NB4 (cell line): Measurements from ENCODE around the gene FKBP15.

Experiments
- DNase-seq: peaks from one replicate; pipeline ENCODE4 v3.0.0; 2010; ENCODE audit warnings: low read depth
- H3K4me3 ChIP-seq: one replicate; pipeline ENCODE4 v1.5.1; 2011; ENCODE audit warnings: mild to moderate bottlenecking, low read depth, low read length, moderate library complexity
- MYC ChIP-seq: IDR thresholded peaks from 2 replicates; pipeline ENCODE4 v1.6.1; 2011; ENCODE audit warnings: low read depth, low read length
- POLR2A ChIP-seq: IDR thresholded peaks from 2 replicates; pipeline ENCODE4 v1.6.1; 2011; ENCODE audit warnings: mild to moderate bottlenecking; ENCODE audit not compliant: insufficient read length; ENCODE audit errors: extremely low read depth
- TF ChIP-seq, protein P1 (sequence below): IDR thresholded peaks from 2 replicates; pipeline ENCODE4 v1.6.1; 2011; ENCODE audit warnings: low read depth, low read length
- TF ChIP-seq, protein P2 (sequence below): IDR thresholded peaks from one replicate; pipeline ENCODE4 v1.5.1; 2012; ENCODE audit warnings: low read depth, low read length

The FKBP15 gene, protein sequence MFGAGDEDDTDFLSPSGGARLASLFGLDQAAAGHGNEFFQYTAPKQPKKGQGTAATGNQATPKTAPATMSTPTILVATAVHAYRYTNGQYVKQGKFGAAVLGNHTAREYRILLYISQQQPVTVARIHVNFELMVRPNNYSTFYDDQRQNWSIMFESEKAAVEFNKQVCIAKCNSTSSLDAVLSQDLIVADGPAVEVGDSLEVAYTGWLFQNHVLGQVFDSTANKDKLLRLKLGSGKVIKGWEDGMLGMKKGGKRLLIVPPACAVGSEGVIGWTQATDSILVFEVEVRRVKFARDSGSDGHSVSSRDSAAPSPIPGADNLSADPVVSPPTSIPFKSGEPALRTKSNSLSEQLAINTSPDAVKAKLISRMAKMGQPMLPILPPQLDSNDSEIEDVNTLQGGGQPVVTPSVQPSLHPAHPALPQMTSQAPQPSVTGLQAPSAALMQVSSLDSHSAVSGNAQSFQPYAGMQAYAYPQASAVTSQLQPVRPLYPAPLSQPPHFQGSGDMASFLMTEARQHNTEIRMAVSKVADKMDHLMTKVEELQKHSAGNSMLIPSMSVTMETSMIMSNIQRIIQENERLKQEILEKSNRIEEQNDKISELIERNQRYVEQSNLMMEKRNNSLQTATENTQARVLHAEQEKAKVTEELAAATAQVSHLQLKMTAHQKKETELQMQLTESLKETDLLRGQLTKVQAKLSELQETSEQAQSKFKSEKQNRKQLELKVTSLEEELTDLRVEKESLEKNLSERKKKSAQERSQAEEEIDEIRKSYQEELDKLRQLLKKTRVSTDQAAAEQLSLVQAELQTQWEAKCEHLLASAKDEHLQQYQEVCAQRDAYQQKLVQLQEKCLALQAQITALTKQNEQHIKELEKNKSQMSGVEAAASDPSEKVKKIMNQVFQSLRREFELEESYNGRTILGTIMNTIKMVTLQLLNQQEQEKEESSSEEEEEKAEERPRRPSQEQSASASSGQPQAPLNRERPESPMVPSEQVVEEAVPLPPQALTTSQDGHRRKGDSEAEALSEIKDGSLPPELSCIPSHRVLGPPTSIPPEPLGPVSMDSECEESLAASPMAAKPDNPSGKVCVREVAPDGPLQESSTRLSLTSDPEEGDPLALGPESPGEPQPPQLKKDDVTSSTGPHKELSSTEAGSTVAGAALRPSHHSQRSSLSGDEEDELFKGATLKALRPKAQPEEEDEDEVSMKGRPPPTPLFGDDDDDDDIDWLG

DNA sequence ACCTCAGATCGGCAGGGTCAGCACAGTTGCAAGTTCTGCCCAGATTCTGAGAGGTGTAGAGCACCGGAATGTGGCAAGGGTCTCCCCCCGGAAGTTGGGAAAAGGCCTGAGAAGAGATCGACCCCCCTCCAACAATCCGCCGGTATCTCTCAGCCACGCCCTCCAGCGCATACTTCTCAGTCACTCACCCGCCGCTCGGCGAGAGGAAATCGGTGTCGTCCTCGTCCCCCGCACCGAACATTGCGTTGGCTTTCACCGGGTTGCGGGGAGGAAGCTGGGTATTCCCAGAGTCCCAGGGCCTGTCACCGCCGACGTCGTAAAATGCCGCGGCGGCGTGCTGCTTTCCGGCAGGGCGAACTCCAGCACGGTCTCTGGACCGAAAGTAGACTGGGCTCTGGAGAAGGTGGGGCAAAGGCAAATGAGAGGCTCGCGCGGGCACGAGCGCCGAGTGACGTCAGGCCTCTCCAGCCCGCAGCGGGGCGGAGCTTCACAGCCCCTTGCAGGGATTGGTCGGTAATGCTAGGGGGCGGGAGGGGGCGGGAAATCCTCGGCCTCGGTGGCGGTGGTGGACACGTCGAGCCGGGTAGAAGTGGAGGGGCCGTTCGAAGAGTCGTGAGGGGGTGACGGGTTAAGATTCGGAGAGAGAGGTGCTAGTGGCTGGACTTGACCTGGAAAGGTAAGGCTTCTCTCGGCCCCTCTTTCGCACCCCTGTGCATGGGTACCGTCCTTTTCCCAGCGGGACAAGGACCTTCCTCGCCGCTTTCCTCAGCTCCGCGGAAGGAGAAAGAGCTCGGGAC lies at the start of gene FKBP15, which contains the start of gene SLC31A1:
FKBP15 (minus strand) TSS at position 275 of the 797 bp plus-strand sequence; CDS start at position 241, 34 bp downstream.
SLC31A1 (plus strand) TSS at position 542 of the 797 bp plus-strand sequence. CDS start 34,605 bp downstream, outside the sequence.
- DNase-seq, result peak; percentile 98

DNA sequence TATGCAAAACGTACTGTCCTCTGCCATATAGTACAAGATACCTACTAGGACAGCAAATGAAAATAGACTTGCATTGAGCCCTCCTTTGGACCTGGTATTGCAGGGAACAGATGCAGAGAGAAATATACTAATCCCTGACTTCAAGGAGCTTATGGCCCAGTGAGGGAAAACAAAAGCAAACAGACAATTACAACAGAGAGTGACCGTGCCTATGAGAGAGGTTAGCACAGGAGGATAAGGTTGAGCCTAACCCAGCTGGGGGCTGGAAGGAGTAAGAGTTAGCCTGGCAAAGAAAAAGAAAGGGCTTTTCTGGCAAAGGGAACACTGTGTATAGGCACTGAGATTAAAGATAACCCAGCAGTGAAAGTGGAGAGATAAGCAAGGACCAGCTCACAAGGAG lies 48.8 kb upstream of the FKBP15 start:
- TF ChIP-seq MYC, result no peak
- TF ChIP-seq POLR2A, result no peak
- TF ChIP-seq, protein P1, sequence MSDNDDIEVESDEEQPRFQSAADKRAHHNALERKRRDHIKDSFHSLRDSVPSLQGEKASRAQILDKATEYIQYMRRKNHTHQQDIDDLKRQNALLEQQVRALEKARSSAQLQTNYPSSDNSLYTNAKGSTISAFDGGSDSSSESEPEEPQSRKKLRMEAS, result no peak
- TF ChIP-seq, protein P2, sequence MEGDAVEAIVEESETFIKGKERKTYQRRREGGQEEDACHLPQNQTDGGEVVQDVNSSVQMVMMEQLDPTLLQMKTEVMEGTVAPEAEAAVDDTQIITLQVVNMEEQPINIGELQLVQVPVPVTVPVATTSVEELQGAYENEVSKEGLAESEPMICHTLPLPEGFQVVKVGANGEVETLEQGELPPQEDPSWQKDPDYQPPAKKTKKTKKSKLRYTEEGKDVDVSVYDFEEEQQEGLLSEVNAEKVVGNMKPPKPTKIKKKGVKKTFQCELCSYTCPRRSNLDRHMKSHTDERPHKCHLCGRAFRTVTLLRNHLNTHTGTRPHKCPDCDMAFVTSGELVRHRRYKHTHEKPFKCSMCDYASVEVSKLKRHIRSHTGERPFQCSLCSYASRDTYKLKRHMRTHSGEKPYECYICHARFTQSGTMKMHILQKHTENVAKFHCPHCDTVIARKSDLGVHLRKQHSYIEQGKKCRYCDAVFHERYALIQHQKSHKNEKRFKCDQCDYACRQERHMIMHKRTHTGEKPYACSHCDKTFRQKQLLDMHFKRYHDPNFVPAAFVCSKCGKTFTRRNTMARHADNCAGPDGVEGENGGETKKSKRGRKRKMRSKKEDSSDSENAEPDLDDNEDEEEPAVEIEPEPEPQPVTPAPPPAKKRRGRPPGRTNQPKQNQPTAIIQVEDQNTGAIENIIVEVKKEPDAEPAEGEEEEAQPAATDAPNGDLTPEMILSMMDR, result no peak
- no peak for DNase-seq
- H3K4me3 ChIP-seq, result no peak overlapping the region

More for the DNA sequence above, at the start of gene FKBP15, which contains the start of gene SLC31A1:
- H3K4me3 ChIP-seq, result peak within 1 kb of the TSS; percentile 85
- TF ChIP-seq, protein P2, result no peak
- TF ChIP-seq POLR2A, result peak; percentile 55
- TF ChIP-seq, protein P1, result peak; percentile 60

DNA sequence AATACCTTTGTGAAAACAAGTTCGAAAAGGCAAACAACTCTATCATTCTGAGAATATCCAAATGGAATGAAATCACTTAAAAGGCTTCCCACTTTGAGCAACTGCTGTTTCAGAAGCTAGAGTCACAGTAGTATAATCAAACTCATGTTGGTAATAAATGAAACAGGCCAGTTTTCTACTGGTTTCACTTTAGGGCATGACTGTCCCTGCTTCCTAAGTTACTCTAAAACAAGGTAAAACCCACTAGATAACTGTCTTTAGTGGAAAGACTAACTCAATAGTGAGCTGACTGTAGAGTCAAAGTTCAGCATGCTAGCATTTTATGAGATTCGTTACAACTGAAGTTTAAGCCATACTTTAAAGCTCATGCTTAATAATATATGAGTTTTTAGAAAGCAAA lies 48.3 kb upstream of the FKBP15 start:
- H3K4me3 ChIP-seq, result no peak overlapping the region
- TF ChIP-seq, protein P1, result no peak
- TF ChIP-seq MYC, result no peak
- TF ChIP-seq, protein P2, result no peak
- no peak for TF ChIP-seq POLR2A
- no peak for DNase-seq

DNA sequence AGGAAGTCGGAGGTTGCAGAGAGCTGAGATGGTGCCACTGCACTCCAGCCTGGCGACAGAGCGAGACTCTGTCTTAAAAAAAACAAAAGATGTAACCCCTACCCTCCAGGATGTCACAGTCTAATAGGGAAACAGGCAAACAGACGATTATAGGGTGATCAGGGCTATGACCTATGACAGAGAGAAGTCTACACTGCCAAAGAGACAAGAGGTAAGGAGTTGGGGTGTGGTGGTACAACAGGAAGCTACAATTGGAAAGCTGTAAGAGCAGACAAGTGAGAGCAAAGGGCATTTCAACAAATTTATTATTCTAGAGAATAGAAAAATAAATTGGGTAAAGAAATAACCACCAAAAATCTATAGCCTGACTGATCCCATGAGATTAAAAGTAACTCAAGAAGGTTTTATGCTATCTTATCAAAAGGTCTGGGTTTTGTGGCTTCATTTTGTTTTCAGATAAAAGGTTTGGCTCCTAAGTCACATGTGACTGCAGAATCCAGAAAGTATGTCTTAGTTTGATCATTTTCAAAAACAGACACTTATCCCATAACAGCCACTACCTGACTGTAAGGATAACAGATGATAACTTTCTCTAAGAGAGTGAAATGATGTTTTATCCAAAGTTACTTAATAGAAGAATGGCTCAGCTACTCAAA lies 47.0 kb upstream of the FKBP15 start:
- H3K4me3 ChIP-seq, result no peak overlapping the region
- TF ChIP-seq POLR2A (no peak), MYC (no peak)
- TF ChIP-seq, protein P2, result no peak
- TF ChIP-seq, protein P1, result no peak
- DNase-seq, result no peak
